Measurements from ENCODE around the gene SUSD6.

The SUSD6 gene

DNA sequence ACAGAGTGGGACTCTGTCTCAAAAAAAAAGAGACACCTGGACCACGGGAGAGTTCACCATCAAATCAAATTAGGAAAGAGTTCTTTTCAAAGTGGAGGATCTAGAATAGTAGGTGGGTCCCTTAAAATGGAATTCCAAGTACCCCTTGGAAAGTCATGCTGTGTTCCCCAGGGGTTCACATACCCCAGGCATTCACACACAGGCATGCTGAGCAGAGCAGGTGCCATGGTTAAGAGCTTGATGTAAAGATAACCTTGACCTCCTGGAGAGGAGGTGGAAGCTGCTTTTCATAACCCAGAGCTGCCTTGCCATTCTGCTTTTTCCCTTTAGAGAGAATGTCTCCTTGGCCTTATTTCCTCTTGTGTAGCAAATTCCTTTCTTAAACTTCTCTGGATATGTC, 141.4 kb downstream of the SUSD6 start:
- DNase-seq (ENCODE audit: insufficient read length, low spot score) (no peak), FAIRE-seq (no peak)

DNA sequence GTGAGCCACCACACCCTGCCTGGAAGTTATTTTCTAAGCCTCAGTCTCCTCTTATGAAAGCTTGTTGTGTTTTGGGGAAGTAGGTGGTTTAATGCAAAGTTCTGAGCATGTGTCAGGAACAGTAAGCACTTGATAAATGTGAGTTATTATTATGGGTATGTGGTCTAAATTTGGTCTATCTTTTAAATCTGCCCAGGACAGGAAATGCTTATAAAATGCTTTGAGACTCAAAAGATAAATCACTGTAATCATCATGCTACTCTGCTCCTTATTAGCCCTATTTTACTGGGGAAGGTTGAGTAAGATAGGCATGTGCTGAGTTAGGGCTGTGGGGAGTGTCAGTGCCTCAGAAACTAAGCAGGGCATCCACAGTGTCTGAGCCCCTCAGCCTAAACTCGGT, 142.5 kb downstream of the SUSD6 start:
- no peak for FAIRE-seq
- no peak for DNase-seq (ENCODE audit: insufficient read length, low spot score)

- FAIRE-seq = peak; percentile 58
- DNase-seq (ENCODE audit: insufficient read length, low spot score) = no peak
Measured at GRCh38 chr14:69754487-69754886, 143.1 kb downstream of the SUSD6 start.

DNA sequence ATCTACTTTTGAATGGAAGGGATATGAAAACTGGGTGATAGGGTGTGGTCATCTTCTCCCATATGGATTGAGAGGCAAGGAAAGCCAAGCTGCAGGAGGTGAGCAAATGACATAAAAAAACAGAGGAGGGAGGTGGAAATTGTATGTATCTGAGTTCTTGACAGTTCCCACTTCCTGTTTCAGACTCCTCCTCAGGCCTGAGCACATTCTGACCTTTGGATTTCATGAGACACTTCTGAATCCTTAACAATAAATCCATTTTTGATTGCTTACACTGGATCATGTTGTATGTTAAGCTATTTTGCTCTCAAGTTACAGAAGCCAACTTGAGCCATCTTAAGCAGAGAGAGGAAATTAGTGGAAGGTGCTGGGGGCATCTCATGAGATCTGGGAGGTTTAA, 143.9 kb downstream of the SUSD6 start:
- FAIRE-seq (peak; percentile 59), DNase-seq (ENCODE audit: insufficient read length, low spot score) (no peak)

DNA sequence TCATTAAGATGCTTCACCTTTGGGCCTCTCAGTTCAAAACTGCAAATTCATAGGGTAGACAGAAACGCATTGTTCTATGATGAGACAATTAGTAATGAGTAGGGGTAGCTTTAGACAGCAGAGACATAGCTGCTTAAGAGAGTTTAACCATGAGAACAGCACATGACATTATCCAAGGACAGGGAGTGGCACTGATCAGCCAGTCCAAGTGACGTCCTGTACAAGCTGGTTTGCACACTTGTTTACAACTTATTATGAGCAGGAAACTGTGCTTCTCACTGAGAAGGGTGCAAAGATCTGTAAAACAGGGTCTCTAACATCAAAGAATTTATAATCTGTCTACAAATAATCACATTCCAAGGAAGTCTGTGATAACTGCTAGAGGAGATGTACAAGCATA, 144.4 kb downstream of the SUSD6 start:
- FAIRE-seq (peak; percentile 92), DNase-seq (ENCODE audit: insufficient read length, low spot score) (no peak)

DNA sequence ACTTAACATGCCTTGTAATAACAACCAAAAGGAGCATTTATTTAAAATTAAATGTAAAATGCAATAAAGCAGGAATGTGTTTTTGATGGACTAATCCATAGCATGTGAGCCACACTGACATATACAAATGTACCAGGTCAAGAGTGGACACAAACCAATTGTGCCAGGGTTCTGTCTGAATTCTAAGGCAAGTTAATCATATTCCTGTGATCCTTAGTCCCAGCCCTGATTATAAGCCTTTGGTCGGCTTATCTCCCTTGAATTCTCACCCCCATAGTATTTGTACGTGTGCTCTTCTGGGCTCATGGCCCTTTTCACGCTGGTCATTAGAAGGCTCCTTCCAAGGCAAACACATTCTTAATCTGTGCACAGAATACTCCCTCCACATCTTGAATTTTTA, 144.9 kb downstream of the SUSD6 start:
- DNase-seq (ENCODE audit: insufficient read length, low spot score) (no peak), FAIRE-seq (no peak)

- DNase-seq (ENCODE audit: insufficient read length, low spot score) (no peak), FAIRE-seq (no peak)
Measured at GRCh38 chr14:69760810-69761209, 149.4 kb downstream of the SUSD6 start.

- DNase-seq (ENCODE audit: insufficient read length, low spot score) (no peak), FAIRE-seq (peak; percentile 38)
Measured at GRCh38 chr14:69763761-69764510, 152.5 kb downstream of the SUSD6 start.
